Measurements from ENCODE around the gene PER1. TPM values are rescaled to one million over a fixed set of nuclear protein-coding genes. Genes with fewer than 3 reads are reported as not detected.

Gene PER1
- total RNA-seq, 4 donors from 2014 or later: 85.2 to 148 (median 137) TPM

DNA sequence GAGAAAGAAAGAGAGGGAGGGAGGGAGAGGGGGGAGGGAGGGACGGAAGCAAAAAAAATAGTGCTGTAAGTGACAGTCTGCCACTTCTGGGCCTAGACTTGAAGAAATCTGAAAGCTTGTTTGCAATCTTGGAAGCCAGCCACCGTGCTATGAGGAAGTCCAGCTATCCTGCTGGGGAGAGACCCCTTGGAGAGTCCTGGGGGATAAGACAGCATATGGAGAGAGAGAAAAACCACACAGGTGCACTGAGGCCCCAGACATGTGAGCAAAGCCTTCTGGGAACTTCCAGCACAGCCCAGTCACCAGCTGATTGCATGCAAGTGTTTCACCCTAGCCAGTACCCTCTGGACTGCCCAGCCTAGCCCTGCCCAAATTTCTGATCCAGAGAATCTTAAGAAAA lies 52.1 kb downstream of the PER1 start:
- Histone ChIP-seq H3K36me3 (no peaks in the 10 kb centered on the region), H3K4me3 (replicated peaks in 1 of 3) (no peak overlapping the region), H3K27me3 (no peaks in the 10 kb centered on the region), H3K4me1 (peaks cover 0 to 5% of the 10 kb centered on the region in 2 donors), H3K27ac (no peak overlapping the region), H3K9me3 (no peaks in the 10 kb centered on the region)
- WGBS, 2 donors: 9 to 37% methylated on average over 2 of the region's 2 CpGs
- intact Hi-C loops (cut with DNase I): no loop called here
- peak in 1 of 2 donors; percentile 28 for DNase-seq
- TF ChIP-seq, protein P1, sequence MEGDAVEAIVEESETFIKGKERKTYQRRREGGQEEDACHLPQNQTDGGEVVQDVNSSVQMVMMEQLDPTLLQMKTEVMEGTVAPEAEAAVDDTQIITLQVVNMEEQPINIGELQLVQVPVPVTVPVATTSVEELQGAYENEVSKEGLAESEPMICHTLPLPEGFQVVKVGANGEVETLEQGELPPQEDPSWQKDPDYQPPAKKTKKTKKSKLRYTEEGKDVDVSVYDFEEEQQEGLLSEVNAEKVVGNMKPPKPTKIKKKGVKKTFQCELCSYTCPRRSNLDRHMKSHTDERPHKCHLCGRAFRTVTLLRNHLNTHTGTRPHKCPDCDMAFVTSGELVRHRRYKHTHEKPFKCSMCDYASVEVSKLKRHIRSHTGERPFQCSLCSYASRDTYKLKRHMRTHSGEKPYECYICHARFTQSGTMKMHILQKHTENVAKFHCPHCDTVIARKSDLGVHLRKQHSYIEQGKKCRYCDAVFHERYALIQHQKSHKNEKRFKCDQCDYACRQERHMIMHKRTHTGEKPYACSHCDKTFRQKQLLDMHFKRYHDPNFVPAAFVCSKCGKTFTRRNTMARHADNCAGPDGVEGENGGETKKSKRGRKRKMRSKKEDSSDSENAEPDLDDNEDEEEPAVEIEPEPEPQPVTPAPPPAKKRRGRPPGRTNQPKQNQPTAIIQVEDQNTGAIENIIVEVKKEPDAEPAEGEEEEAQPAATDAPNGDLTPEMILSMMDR (IDR thresholded peaks at IDR 0.05): no peak
- TF ChIP-seq POLR2A (IDR thresholded peaks at IDR 0.05): no peak

DNA sequence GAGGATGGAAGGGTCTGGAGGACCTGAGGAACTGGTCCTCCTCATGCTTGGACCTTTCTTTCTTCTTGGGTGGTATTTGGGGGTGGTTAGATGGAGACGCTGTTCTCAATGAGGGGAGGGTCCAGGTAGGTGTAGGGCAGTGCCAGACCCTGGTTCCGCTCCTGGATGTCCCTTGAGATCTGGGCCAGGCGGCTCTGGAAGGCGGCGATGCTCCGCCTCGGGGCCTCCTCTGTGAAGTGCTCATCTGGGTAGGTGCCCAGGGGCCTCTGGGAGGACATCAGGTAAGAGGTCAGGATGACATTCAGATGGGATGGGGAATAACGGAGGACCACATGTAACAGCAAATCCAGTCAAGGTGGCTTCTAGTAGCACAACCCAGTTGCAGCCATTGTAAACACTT lies 55.7 kb downstream of the PER1 start:
- WGBS, 2 donors: 79 to 85% methylated on average over 8 of the region's 8 CpGs
- Histone ChIP-seq H3K9me3 (no peaks in the 10 kb centered on the region), H3K4me1 (peaks cover 0 to 5% of the 10 kb centered on the region in 2 donors), H3K27me3 (no peaks in the 10 kb centered on the region), H3K27ac (no peak overlapping the region), H3K4me3 (replicated peaks in 1 of 3) (no peak overlapping the region), H3K36me3 (no peaks in the 10 kb centered on the region)
- DNase-seq: no peak
- intact Hi-C loops (cut with DNase I): no loop called here
- TF ChIP-seq POLR2A (IDR thresholded peaks at IDR 0.05): no peak
- TF ChIP-seq, protein P1 (IDR thresholded peaks at IDR 0.05): no peak

DNA sequence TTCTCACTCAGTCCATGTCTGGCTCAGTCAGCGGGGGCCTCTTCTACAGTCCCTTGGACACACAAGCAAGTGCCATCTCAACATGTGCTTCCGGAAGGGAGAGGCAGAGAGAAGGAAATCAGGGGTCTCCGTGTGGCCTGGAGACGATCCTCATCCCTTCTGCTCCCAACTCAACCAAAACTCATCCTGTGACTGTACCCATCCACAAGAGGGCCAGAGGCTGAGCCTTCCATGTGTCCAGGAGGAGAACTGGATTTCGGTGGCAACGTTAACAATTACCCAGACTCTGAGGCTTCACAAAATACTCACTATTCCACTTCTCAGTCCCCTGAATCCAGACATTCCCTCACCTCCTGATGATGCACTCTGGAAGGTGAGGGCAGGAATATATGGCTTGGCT lies 56.8 kb downstream of the PER1 start:
- Histone ChIP-seq H3K4me3 (replicated peaks in 1 of 3) (no peak overlapping the region), H3K4me1 (peaks cover 0 to 5% of the 10 kb centered on the region in 2 donors), H3K36me3 (no peaks in the 10 kb centered on the region), H3K27me3 (no peaks in the 10 kb centered on the region), H3K27ac (no peak overlapping the region), H3K9me3 (no peaks in the 10 kb centered on the region)
- no peak for TF ChIP-seq POLR2A (IDR thresholded peaks at IDR 0.05)
- TF ChIP-seq, protein P1 (IDR thresholded peaks at IDR 0.05): no peak
- no peak for DNase-seq
- intact Hi-C loops (cut with DNase I): no loop called here
- 73 to 80% methylated on average over 6 of the region's 6 CpGs for WGBS, 2 donors

DNA sequence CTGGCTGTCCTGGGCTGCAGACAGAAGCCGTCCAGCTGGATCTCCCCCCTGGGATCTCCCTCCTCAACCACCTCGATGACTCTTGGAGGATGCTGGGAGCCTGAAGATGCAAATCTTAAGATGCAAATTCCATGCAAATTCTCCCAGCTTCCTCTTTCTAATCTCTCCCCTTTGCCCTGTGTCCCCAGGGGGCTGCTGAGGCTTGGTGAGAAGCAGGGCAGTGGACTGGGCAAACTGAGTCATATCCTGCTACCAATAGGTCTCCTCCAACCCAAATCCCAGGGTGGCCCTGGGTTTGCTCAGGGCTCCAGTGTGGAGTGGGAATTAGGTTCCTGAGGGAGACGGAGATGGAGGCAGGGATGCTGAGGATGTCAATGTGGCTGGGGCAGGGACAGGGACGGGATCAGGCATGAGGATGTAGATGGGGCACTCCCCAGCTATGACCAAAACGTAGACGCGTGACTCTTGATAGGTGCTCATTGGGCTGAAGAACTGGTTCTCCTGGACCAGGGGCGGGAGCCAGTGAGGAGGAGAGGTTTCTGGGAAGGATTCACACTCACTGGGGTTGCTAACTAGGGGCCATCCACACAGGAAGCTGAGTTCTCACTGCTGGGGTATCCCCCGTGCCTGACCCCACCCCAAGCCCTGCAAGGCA lies 61.0 kb downstream of the PER1 start:
- Histone ChIP-seq H3K4me1 (no peaks in the 10 kb centered on the region), H3K36me3 (no peaks in the 10 kb centered on the region), H3K9me3 (no peaks in the 10 kb centered on the region), H3K27me3 (no peaks in the 10 kb centered on the region), H3K27ac (no peak overlapping the region), H3K4me3 (replicated peaks in 1 of 3) (no peak overlapping the region)
- 44 to 46% methylated on average over 9 of the region's 9 CpGs for WGBS, 2 donors
- no peak for DNase-seq
- TF ChIP-seq, protein P1 (IDR thresholded peaks at IDR 0.05): no peak
- TF ChIP-seq POLR2A (IDR thresholded peaks at IDR 0.05): no peak
- intact Hi-C loops (cut with DNase I): no loop called here

MicroRNA genes within 50 kb of the gene (microRNA counts, 767-probe panel; counts per million panel counts)
- microRNA hsa-miR-4521: 0 to 2,010 counts per million in 2 donors

Small RNA genes within 50 kb of the gene (microRNA-seq; reads per million reads assigned to microRNA genes)
- 2.2 reads per million for gene MIR4521
- gene MIR6883: not detected

Other genes starting within 250 kb of the PER1 start
- gene RNF227, start 236.1 kb downstream of the PER1 start, total RNA-seq: 1 to 10 TPM; 1.1 to 4.3 (median 2.2) TPM
- gene KCNAB3, start 222.5 kb downstream of the PER1 start, total RNA-seq: 1 to 10 TPM in 2 of 4 donors, under 1 TPM in 2; 0.40 to 3.7 (median 1.5) TPM
- gene TRAPPC1, start 220.5 kb downstream of the PER1 start, total RNA-seq: 10 to 100 TPM; 40.2 to 59.0 (median 53.4) TPM
- gene CNTROB, start 220.2 kb downstream of the PER1 start, total RNA-seq: 10 to 100 TPM; 21.0 to 35.9 (median 28.0) TPM
- gene GUCY2D, start 149.8 kb downstream of the PER1 start, total RNA-seq: not detected
- 1 to 10 TPM in 3 of 4 donors, under 1 TPM in 1; 0.67 to 3.3 (median 1.1) TPM for gene ALOX15B, start 113.3 kb downstream of the PER1 start, total RNA-seq
- gene ALOX12B, start 64.7 kb downstream of the PER1 start, total RNA-seq: not detected
- not detected for gene ALOXE3, start 33.9 kb downstream of the PER1 start, total RNA-seq
- 1 to 10 TPM in 1 of 4 donors, not detected in 3; 1.7 TPM for gene HES7, start 28.3 kb downstream of the PER1 start, total RNA-seq
- gene VAMP2, start 10.5 kb upstream of the PER1 start, total RNA-seq: 10 to 100 TPM; 30.6 to 35.2 (median 33.4) TPM
- 10 to 100 TPM; 19.7 to 34.7 (median 32.2) TPM for gene TMEM107, start 24.0 kb upstream of the PER1 start, total RNA-seq
- gene BORCS6, start 37.8 kb upstream of the PER1 start, total RNA-seq: 10 to 100 TPM in 3 of 4 donors, 1 to 10 TPM in 1; 7.7 to 17.0 (median 15.5) TPM
- 1 to 10 TPM in 1 of 4 donors, not detected in 3; 6.0 TPM for gene AURKB, start 58.2 kb upstream of the PER1 start, total RNA-seq
- gene CTC1, start 95.7 kb upstream of the PER1 start, total RNA-seq: 10 to 100 TPM; 19.2 to 40.3 (median 21.2) TPM
- 10 to 100 TPM; 14.8 to 39.5 (median 18.3) TPM for gene PFAS, start 96.9 kb upstream of the PER1 start, total RNA-seq
- 10 to 100 TPM; 18.9 to 30.2 (median 22.4) TPM for gene RANGRF, start 136.3 kb upstream of the PER1 start, total RNA-seq
- gene SLC25A35, start 143.0 kb upstream of the PER1 start, total RNA-seq: 10 to 100 TPM in 1 of 4 donors, 1 to 10 TPM in 3; 2.9 to 12.7 (median 5.9) TPM
- gene ARHGEF15, start 157.8 kb upstream of the PER1 start, total RNA-seq: 1 to 10 TPM; 4.3 to 9.8 (median 6.8) TPM
- not detected for gene ODF4, start 187.4 kb upstream of the PER1 start, total RNA-seq
- gene RPL26, start 230.8 kb upstream of the PER1 start, total RNA-seq: 1,000 to 10,000 TPM; 2,728 to 5,465 (median 3,162) TPM
- gene RNF222, start 245.4 kb upstream of the PER1 start, total RNA-seq: not detected

All from thyroid gland (tissue), 4 donors.